MM.1S (cell line): ENCODE results near the gene ADARB2.

Experiments
- DNase-seq: peaks from one replicate; pipeline ENCODE4 v3.0.0-alpha.2; 2015
- H2AFZ ChIP-seq: fragments of 300-600 bp; sonication (generic); 2 replicates; pipeline ENCODE4 v1.6.0; 2016; ENCODE audit warnings: antibody characterized with exemption, low read length
- H3F3A ChIP-seq: fragments of 300-600 bp; sonication (generic); 2 replicates; pipeline ENCODE4 v1.6.1; 2016; ENCODE audit warnings: mild to moderate bottlenecking, antibody characterized with exemption, low read length, moderate library complexity, mixed read lengths; ENCODE audit not compliant: insufficient read depth
- H3K27ac ChIP-seq: fragments of 300-600 bp; sonication (generic); 2 replicates; pipeline ENCODE4 v1.5.1; 2016; ENCODE audit warnings: mild to moderate bottlenecking, low read length
- H3K27me3 ChIP-seq: fragments of 300-600 bp; sonication (generic); replicated peaks from 2 replicates; pipeline ENCODE4 v1.6.0; 2016; ENCODE audit warnings: low read length; ENCODE audit not compliant: insufficient read depth
- H3K36me3 ChIP-seq: fragments of 300-600 bp; sonication (generic); replicated peaks from 2 replicates; pipeline ENCODE4 v1.6.1; 2016; ENCODE audit warnings: mild to moderate bottlenecking, low read length, mixed read lengths; ENCODE audit not compliant: insufficient read depth
- H3K4me1 ChIP-seq: fragments of 300-600 bp; sonication (generic); 2 replicates; pipeline ENCODE4 v1.6.1; 2016; ENCODE audit warnings: low read length, mixed read lengths
- H3K4me2 ChIP-seq: fragments of 300-600 bp; sonication (generic); 2 replicates; pipeline ENCODE4 v1.6.0; 2016; ENCODE audit warnings: low read depth, low read length
- H3K4me3 ChIP-seq: fragments of 300-600 bp; sonication (generic); 2 replicates; pipeline ENCODE4 v1.5.1; 2016; ENCODE audit warnings: low read length, mixed read lengths
- H3K79me2 ChIP-seq: fragments of 300-600 bp; sonication (generic); 2 replicates; pipeline ENCODE4 v1.6.1; 2016; ENCODE audit warnings: mixed run types, low read length, mixed read lengths
- H3K9ac ChIP-seq: fragments of 300-600 bp; sonication (generic); 2 replicates; pipeline ENCODE4 v1.6.1; 2016; ENCODE audit warnings: low read length, mixed read lengths
- H3K9me2 ChIP-seq: fragments of 300-600 bp; sonication (generic); replicated peaks from 2 replicates; pipeline ENCODE4 v1.6.1; 2016; ENCODE audit warnings: mild to moderate bottlenecking, low read length, mixed read lengths; ENCODE audit not compliant: insufficient read depth
- H3K9me3 ChIP-seq: fragments of 300-600 bp; sonication (generic); replicated peaks from 2 replicates; pipeline ENCODE4 v1.6.1; 2016; ENCODE audit warnings: mild to moderate bottlenecking, low read length, mixed read lengths; ENCODE audit not compliant: insufficient read depth
- H4K20me1 ChIP-seq: fragments of 300-600 bp; sonication (generic); 2 replicates; pipeline ENCODE4 v1.6.1; 2016; ENCODE audit warnings: mild to moderate bottlenecking, low read length, moderate library complexity, mixed read lengths; ENCODE audit not compliant: insufficient read depth
- CTCF ChIP-seq: fragments of 300-600 bp; sonication (generic); IDR thresholded peaks from 2 replicates; pipeline ENCODE4 v1.5.1; 2016; ENCODE audit warnings: antibody characterized with exemption, low read length, mixed read lengths
- EZH2 ChIP-seq: fragments of 300-600 bp; sonication (generic); optimal IDR thresholded peaks from 2 replicates; pipeline ENCODE3; 2017; ENCODE audit warnings: low read depth, mild to moderate bottlenecking, antibody characterized with exemption, low read length, mixed read lengths
- EZH2phosphoT487 ChIP-seq: fragments of 300-600 bp; sonication (generic); IDR thresholded peaks from 2 replicates; pipeline ENCODE4 v1.6.1; 2018; ENCODE audit warnings: antibody characterized with exemption, low read length

The ADARB2 gene

GRCh38 chr10:1426786-1427185 is 310.5 kb downstream of the ADARB2 start:
- no peaks in the 10 kb centered on the region for H3K36me3 ChIP-seq
- no peaks in the 10 kb centered on the region for H3K27me3 ChIP-seq
- H3K4me3 ChIP-seq: no peak overlapping the region
- H3K9me2 ChIP-seq: no peaks in the 10 kb centered on the region
- H3F3A ChIP-seq: no peaks in the 10 kb centered on the region
- H3K79me2 ChIP-seq: no peaks in the 10 kb centered on the region
- H3K9ac ChIP-seq: no peak overlapping the region
- H4K20me1 ChIP-seq: no peaks in the 10 kb centered on the region
- no peak for TF ChIP-seq EZH2phosphoT487
- no peak for TF ChIP-seq EZH2
- no peak for TF ChIP-seq CTCF
- no peak overlapping the region for H3K4me2 ChIP-seq
- H2AFZ ChIP-seq: no peak overlapping the region
- DNase-seq: no peak
- H3K4me1 ChIP-seq: no peaks in the 10 kb centered on the region
- H3K9me3 ChIP-seq: no peaks in the 10 kb centered on the region
- H3K27ac ChIP-seq: no peak overlapping the region

DNA sequence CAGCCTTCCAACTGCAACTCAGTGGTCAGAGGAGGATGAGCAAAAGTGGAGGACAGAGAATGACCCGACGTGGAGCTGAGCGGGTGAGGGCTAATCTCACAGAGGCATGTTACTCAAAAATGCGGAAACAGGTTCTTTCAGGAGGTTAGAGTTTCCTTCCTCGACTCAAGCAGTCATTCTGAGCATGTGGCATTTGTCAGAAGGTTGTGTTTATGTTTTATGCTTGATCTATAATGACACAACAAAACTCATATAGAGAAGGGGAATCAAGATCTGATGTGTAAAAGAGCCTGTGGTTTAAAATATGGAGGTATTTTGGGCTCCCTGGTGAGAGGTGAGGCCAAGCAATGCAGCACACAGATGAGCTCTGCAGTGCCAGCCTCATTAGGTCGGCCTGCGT is 311.4 kb downstream of the ADARB2 start:
- Histone ChIP-seq H3K4me1 (no peaks in the 10 kb centered on the region), H3K4me3 (no peak overlapping the region), H3K4me2 (no peak overlapping the region), H2AFZ (no peak overlapping the region), H3F3A (no peaks in the 10 kb centered on the region), H4K20me1 (no peaks in the 10 kb centered on the region), H3K79me2 (no peaks in the 10 kb centered on the region), H3K9me2 (no peaks in the 10 kb centered on the region), H3K27ac (no peak overlapping the region), H3K36me3 (no peaks in the 10 kb centered on the region), H3K9ac (no peak overlapping the region), H3K9me3 (no peaks in the 10 kb centered on the region), H3K27me3 (no peaks in the 10 kb centered on the region)
- TF ChIP-seq EZH2 (no peak), CTCF (no peak), EZH2phosphoT487 (no peak)
- no peak for DNase-seq

DNA sequence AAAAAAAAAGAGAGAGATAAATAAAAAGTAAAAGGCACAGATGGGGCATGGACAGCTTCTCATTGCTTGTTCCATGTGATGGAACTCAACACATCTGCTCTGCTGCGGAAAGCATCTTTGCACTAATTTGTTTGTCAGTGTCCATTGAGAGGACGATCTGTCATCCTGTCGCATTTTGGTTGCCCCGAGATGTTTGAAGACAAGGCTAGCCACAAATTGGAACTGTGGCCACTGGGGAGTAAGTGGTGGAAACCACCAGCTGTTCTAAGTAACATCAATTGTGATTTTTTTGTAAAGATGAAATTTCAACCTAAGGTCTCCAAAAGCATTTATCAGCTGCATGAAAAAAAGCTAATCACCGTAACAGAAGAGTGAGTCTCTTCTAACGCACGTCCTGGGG is 312.7 kb downstream of the ADARB2 start:
- DNase-seq: no peak
- Histone ChIP-seq H4K20me1 (no peaks in the 10 kb centered on the region), H3K27me3 (no peaks in the 10 kb centered on the region), H3K9ac (no peak overlapping the region), H3K36me3 (no peaks in the 10 kb centered on the region), H3K4me1 (no peaks in the 10 kb centered on the region), H3K4me3 (no peak overlapping the region), H3K9me3 (no peaks in the 10 kb centered on the region), H3K4me2 (no peak overlapping the region), H3F3A (no peaks in the 10 kb centered on the region), H3K9me2 (no peaks in the 10 kb centered on the region), H2AFZ (no peak overlapping the region), H3K27ac (no peak overlapping the region), H3K79me2 (no peaks in the 10 kb centered on the region)
- TF ChIP-seq EZH2phosphoT487 (no peak), CTCF (no peak), EZH2 (no peak)
